ENCODE measurements around the gene TENM4. TPM values are rescaled to one million over a fixed set of nuclear protein-coding genes. Genes with fewer than 3 reads are reported as not detected.

TENM4 gene
- total RNA-seq, 1 donor: 10.4 TPM

GRCh38 chr11:79456501-79456900, 15.7 kb upstream of the TENM4 start:
- H3K4me3 ChIP-seq (ENCODE audit: low read depth, low read length): no peak overlapping the region
- no peak for DNase-seq (ENCODE audit: low read depth)
- TF ChIP-seq CTCF (IDR thresholded peaks at IDR 0.05; ENCODE audit: insufficient read depth, low read depth, low read length): no peak

GRCh38 chr11:79453617-79454016, 12.8 kb upstream of the TENM4 start:
- no peak overlapping the region for H3K4me3 ChIP-seq (ENCODE audit: low read depth, low read length)
- DNase-seq (ENCODE audit: low read depth): no peak
- TF ChIP-seq CTCF (IDR thresholded peaks at IDR 0.05; ENCODE audit: insufficient read depth, low read depth, low read length): no peak

GRCh38 chr11:79449040-79449439, 8.2 kb upstream of the TENM4 start:
- DNase-seq (ENCODE audit: low read depth): no peak
- TF ChIP-seq CTCF (IDR thresholded peaks at IDR 0.05; ENCODE audit: insufficient read depth, low read depth, low read length): no peak
- H3K4me3 ChIP-seq (ENCODE audit: low read depth, low read length): no peak overlapping the region

- TF ChIP-seq CTCF (IDR thresholded peaks at IDR 0.05; ENCODE audit: insufficient read depth, low read depth, low read length): no peak
- H3K4me3 ChIP-seq (ENCODE audit: low read depth, low read length): no peak overlapping the region
- no peak for DNase-seq (ENCODE audit: low read depth)
Measured at GRCh38 chr11:79447038-79447786, 6.4 kb upstream of the TENM4 start.

- TF ChIP-seq CTCF (IDR thresholded peaks at IDR 0.05; ENCODE audit: insufficient read depth, low read depth, low read length): no peak
- DNase-seq (ENCODE audit: low read depth): no peak
- no peak overlapping the region for H3K4me3 ChIP-seq (ENCODE audit: low read depth, low read length)
Measured at GRCh38 chr11:79444923-79445322, 4.1 kb upstream of the TENM4 start.

- no peak overlapping the region for H3K4me3 ChIP-seq (ENCODE audit: low read depth, low read length)
- no peak for TF ChIP-seq CTCF (IDR thresholded peaks at IDR 0.05; ENCODE audit: insufficient read depth, low read depth, low read length)
- DNase-seq (ENCODE audit: low read depth): no peak
Measured at GRCh38 chr11:79441461-79441875, 638 bp upstream of the TENM4 start.
